Gastroesophageal sphincter (tissue), 3 donors: ENCODE measurements around the gene GNAI2.

Source experiments
- CTCF ChIP-seq, 4 experiments: fragments of 200-600 bp in 2 of 4; fragments of 450-650 bp in 2 of 4; sonication (generic) in 1 of 4; IDR thresholded peaks; one replicate each; pipeline ENCODE4 v1.5.1; 2017 to 2019; ENCODE audit warnings: antibody characterized with exemption in 4 of 4, mild to moderate bottlenecking in 2 of 4, moderate library complexity in 2 of 4
- EP300 ChIP-seq: sonication (generic); formaldehyde crosslinking; IDR thresholded peaks from one replicate; pipeline ENCODE4 v1.6.1; 2017; ENCODE audit warnings: antibody characterized with exemption, mild to moderate bottlenecking
- POLR2A ChIP-seq, 2 donors: fragments of 450-650 bp; IDR thresholded peaks; one replicate each; pipeline ENCODE4 v1.6.1; 2017; ENCODE audit warnings: antibody characterized with exemption in 2 of 2, mild to moderate bottlenecking in 2 of 2, moderate library complexity in 1 of 2
- POLR2AphosphoS5 ChIP-seq: sonication (generic); formaldehyde crosslinking; IDR thresholded peaks from one replicate; pipeline ENCODE4 v1.6.1; 2017; ENCODE audit warnings: antibody characterized with exemption

- TF ChIP-seq CTCF (IDR thresholded peaks at IDR 0.05), result no peak
- no peak for TF ChIP-seq POLR2A (IDR thresholded peaks at IDR 0.05)
- TF ChIP-seq POLR2AphosphoS5, result no peak
- no peak for TF ChIP-seq EP300
Observed at GRCh38 chr3:50233176-50233575, 2.8 kb upstream of the GNAI2 start.
